A673 (cell line): ENCODE results near the gene FCMR. TPM values are rescaled to one million over a fixed set of nuclear protein-coding genes. Genes with fewer than 3 reads are reported as not detected.

Source experiments
- BruUV-seq: library from RNA; stranded (reverse); fragments of 400-500 nt; replicated peaks from 2 replicates; lab custom pipeline; 2021; lab: Mats Ljungman, UMichigan
- CTCF ChIA-PET: fragments of 300-600 bp; sonication (Branson Sonifier 250); formaldehyde crosslinking; loops from one replicate; lab custom pipeline; 2022; ENCODE audit warnings: antibody characterized with exemption; lab: Charles Lee
- POLR2A ChIA-PET: fragments of 300-600 bp; sonication (Branson Sonifier 250); formaldehyde crosslinking; loops from one replicate; lab custom pipeline; 2022; ENCODE audit warnings: antibody characterized with exemption; ENCODE audit not compliant: low non-redundant PET; lab: Charles Lee
- DNase-seq: peaks from one replicate; pipeline ENCODE4 v3.0.0-alpha.2; 2015; ENCODE audit warnings: low spot score
- H3K27ac ChIP-seq: fragments of 200-600 bp; sonication (generic); 2 replicates; pipeline ENCODE4 v1.5.1; 2016; ENCODE audit warnings: mixed run types, low read depth, mild to moderate bottlenecking, mixed read lengths, antibody characterized with exemption, low read length; ENCODE audit not compliant: poor library complexity, severe bottlenecking
- H3K27me3 ChIP-seq: fragments of 200-600 bp; sonication (generic); replicated peaks from 2 replicates; pipeline ENCODE4 v1.6.1; 2017; ENCODE audit warnings: mixed run types, low read depth, mild to moderate bottlenecking, mixed read lengths, antibody characterized with exemption, low read length; ENCODE audit not compliant: insufficient read depth, poor library complexity
- H3K36me3 ChIP-seq: fragments of 200-600 bp; sonication (generic); 2 replicates; pipeline ENCODE4 v1.6.1; 2016; ENCODE audit warnings: mixed run types, mild to moderate bottlenecking, mixed read lengths, antibody characterized with exemption, low read length; ENCODE audit not compliant: insufficient read depth, poor library complexity, severe bottlenecking
- H3K4me1 ChIP-seq: fragments of 200-600 bp; sonication (generic); 2 replicates; pipeline ENCODE4 v1.6.1; 2017; ENCODE audit warnings: mixed run types, mild to moderate bottlenecking, mixed read lengths, antibody characterized with exemption, low read length; ENCODE audit not compliant: insufficient read depth, poor library complexity, severe bottlenecking
- H3K4me3 ChIP-seq: fragments of 200-600 bp; sonication (generic); 2 replicates; pipeline ENCODE4 v1.5.1; 2016; ENCODE audit warnings: low read depth, mixed run types, mild to moderate bottlenecking, mixed read lengths, low read length; ENCODE audit not compliant: poor library complexity, severe bottlenecking
- H3K9me3 ChIP-seq: fragments of 200-600 bp; sonication (generic); 2 replicates; pipeline ENCODE4 v1.6.1; 2016; ENCODE audit warnings: mixed run types, low read depth, mild to moderate bottlenecking, mixed read lengths, antibody characterized with exemption, low read length; ENCODE audit not compliant: poor library complexity, severe bottlenecking
- EZH2 ChIP-seq: fragments of 200-600 bp; sonication (generic); IDR thresholded peaks from 2 replicates; pipeline ENCODE4 v1.6.1; 2017; ENCODE audit warnings: borderline replicate concordance, low read depth, mild to moderate bottlenecking, mixed read lengths, antibody characterized with exemption, low read length; ENCODE audit not compliant: poor library complexity, severe bottlenecking
- intact Hi-C: fragments of 100-400 bp; cut with micrococcal nuclease; formaldehyde crosslinking; loops from one replicate; pipeline ENCODE4 v1.10.0; 2022; ENCODE audit not compliant: unreplicated experiment
- total RNA-seq: library from RNA; stranded (reverse); gene quantifications from 2 replicates; pipeline ENCODE4 v1.2.3, GENCODE V29; 2021
- TF ChIP-seq, protein P1 (sequence below): fragments of 300-800, 200-600 bp; sonication (generic); conservative IDR thresholded peaks from 2 replicates; pipeline ENCODE4 v1.5.1; 2017; ENCODE audit warnings: low read depth, mild to moderate bottlenecking, antibody characterized with exemption, low read length, moderate library complexity, mixed read lengths

Gene FCMR
- total RNA-seq, 1 experiment from 2014 or later: not detected

DNA sequence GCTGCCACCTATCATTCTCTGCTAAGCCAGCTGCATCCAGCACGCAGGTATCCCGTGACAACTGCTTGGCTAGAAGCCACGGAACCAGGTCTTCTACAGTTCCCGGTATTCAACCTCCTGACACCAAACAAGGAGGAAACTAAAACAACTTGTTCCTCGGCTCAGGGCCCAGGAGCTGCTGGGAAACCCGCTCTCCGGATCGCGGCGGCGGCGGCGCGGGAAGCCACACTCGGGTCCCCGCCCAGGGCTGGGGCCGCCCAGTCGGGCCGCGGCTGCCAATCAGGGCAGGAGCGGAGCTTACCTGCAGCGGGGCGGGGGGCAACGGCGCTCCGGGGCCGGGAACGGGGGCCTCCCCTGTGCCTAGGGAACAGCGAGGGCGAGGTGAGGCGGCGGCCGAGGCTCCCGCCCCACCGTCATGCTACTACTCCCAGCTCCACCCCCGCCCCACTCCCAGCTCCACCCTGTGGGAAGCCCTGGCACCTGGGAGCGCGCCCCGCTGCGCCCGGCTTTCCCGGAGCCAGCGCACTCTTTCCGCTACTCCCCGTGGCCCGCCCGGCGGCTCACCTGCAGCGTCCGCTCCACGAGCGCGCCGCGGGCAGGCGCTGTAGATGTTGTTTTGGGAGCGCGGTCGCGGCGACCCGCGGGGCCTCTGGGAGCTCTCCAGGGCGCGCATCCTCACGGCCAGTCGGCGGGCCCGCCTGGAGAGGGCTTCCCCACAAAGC is 12.4 kb downstream of the FCMR start:
- Histone ChIP-seq H3K4me1 (no peaks in the 10 kb centered on the region), H3K27me3 (peaks cover 29% of the 10 kb centered on the region), H3K27ac (no peak overlapping the region), H3K9me3 (no peaks in the 10 kb centered on the region), H3K4me3 (peak overlapping the region; percentile 35), H3K36me3 (no peaks in the 10 kb centered on the region)
- BruUV-seq: no TSS peak
- ChIA-PET CTCF (no interaction called here), POLR2A (interaction anchor here (0.6 kb wide), 1 partner anchor 419 kb away, joined by 4 read pairs; no protein-coding TSS in a partner anchor)
- intact Hi-C loops: no loop called here
- DNase-seq: no peak
- TF ChIP-seq, protein P1, sequence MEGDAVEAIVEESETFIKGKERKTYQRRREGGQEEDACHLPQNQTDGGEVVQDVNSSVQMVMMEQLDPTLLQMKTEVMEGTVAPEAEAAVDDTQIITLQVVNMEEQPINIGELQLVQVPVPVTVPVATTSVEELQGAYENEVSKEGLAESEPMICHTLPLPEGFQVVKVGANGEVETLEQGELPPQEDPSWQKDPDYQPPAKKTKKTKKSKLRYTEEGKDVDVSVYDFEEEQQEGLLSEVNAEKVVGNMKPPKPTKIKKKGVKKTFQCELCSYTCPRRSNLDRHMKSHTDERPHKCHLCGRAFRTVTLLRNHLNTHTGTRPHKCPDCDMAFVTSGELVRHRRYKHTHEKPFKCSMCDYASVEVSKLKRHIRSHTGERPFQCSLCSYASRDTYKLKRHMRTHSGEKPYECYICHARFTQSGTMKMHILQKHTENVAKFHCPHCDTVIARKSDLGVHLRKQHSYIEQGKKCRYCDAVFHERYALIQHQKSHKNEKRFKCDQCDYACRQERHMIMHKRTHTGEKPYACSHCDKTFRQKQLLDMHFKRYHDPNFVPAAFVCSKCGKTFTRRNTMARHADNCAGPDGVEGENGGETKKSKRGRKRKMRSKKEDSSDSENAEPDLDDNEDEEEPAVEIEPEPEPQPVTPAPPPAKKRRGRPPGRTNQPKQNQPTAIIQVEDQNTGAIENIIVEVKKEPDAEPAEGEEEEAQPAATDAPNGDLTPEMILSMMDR: no peak
- TF ChIP-seq EZH2: peak; percentile 45

DNA sequence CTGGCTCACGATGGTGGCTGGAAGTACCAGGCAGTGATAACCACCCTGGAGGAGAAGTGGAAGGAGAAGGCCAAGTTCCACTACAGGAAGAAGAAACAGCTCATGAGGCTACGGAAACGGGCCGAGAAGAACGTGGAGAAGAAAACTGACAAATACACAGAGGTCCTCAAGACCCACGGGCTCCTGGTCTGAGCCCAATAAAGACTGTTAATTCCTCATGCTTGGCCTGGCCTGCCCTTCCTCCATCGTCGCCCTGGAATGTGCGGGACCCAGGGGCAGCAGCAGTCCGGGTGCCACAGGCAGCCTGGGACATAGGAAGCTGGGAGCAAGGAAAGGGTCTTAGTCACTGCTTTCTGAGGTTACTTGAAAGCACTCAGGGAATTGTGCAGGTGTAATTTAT is 13.7 kb downstream of the FCMR start:
- no peaks in the 10 kb centered on the region for H3K36me3 ChIP-seq
- intact Hi-C loops: no loop called here
- H3K27me3 ChIP-seq: peaks cover 29% of the 10 kb centered on the region
- BruUV-seq: no TSS peak
- H3K4me1 ChIP-seq: no peaks in the 10 kb centered on the region
- ChIA-PET CTCF (no interaction called here), POLR2A (interaction anchor here (0.7 kb wide), 1 partner anchor 183 kb away, joined by 5 read pairs; no protein-coding TSS in a partner anchor)
- no peak overlapping the region for H3K27ac ChIP-seq
- H3K4me3 ChIP-seq: no peak overlapping the region
- no peak for DNase-seq
- TF ChIP-seq, protein P1: no peak
- H3K9me3 ChIP-seq: no peaks in the 10 kb centered on the region

DNA sequence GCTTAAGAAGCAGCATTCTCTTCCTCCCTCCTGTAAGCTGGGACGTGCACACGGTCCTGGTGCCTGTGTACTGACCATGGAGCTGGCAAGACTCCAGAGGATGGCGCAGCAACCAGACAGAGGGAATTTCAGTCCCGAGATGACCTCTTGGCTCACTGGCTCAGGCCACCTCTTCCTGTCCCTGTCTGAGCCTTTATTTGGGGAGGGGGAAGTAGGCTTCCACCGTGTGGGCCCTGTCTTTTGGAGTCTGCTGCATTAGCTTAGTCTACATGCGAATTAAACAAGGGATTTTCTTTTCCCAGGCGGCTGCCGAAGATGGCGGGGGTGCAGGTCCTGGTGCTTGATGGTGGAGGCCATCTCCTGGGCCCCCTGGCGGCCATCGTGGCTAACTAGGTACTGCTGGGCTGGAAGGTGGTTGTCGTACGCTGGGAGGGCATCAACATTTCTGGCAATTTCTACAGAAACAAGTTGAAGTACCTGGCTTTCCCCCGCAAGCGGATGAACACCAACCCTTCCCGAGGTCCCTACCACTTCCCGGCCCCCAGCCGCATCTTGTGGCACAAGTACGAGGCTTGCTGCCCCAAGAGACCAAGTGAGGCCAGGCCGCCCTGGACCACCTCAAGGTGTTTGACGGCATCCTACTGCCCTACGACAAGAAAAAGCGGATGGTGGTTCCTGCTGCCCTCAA is 14.3 kb downstream of the FCMR start:
- no peaks in the 10 kb centered on the region for H3K9me3 ChIP-seq
- H3K27me3 ChIP-seq: peaks cover 29% of the 10 kb centered on the region
- intact Hi-C loops: no loop called here
- TF ChIP-seq, protein P1: no peak; the same call in 1 of the 2 replicates
- BruUV-seq: no TSS peak
- CTCF ChIA-PET: no interaction called here
- H3K36me3 ChIP-seq: no peaks in the 10 kb centered on the region
- no peak overlapping the region for H3K4me3 ChIP-seq
- H3K27ac ChIP-seq: no peak overlapping the region
- DNase-seq: peak; percentile 17
- no peaks in the 10 kb centered on the region for H3K4me1 ChIP-seq
- POLR2A ChIA-PET: no interaction called here
